HEK293 (cell line): Measurements from ENCODE around the gene SLC39A5.

Source experiments
- CTCF ChIP-seq: fragments of 450-650 bp; formaldehyde crosslinking; IDR thresholded peaks from 2 replicates; pipeline ENCODE4 v1.5.1; 2016; ENCODE audit warnings: missing biosample characterization, missing genetic modification characterization
- FEZF1 ChIP-seq: fragments of 450-650 bp; formaldehyde crosslinking; IDR thresholded peaks from 2 replicates; pipeline ENCODE4 v1.5.1; 2016; ENCODE audit warnings: missing biosample characterization, missing genetic modification characterization
- GLIS2 ChIP-seq: fragments of 450-650 bp; formaldehyde crosslinking; IDR thresholded peaks from 2 replicates; pipeline ENCODE4 v1.5.1; 2016; ENCODE audit warnings: missing biosample characterization, missing genetic modification characterization
- MEIS1 ChIP-seq: sonication (generic); formaldehyde crosslinking; IDR thresholded peaks from 2 replicates; pipeline ENCODE4 v1.8.1; 2022; ENCODE audit warnings: missing genetic modification reagents, mild to moderate bottlenecking, borderline replicate concordance
- ZNF335 ChIP-seq: fragments of 450-650 bp; formaldehyde crosslinking; conservative IDR thresholded peaks from 2 replicates; pipeline ENCODE4 v1.5.1; 2016; ENCODE audit warnings: missing biosample characterization, missing genetic modification characterization
- ZNF394 ChIP-seq: fragments of 450-650 bp; formaldehyde crosslinking; IDR thresholded peaks from 2 replicates; pipeline ENCODE4 v1.5.1; 2016; ENCODE audit warnings: missing biosample characterization, missing genetic modification characterization, mild to moderate bottlenecking, moderate library complexity, borderline replicate concordance
- ZNF600 ChIP-seq: fragments of 450-650 bp; formaldehyde crosslinking; IDR thresholded peaks from 2 replicates; pipeline ENCODE4 v1.5.1; 2016; ENCODE audit warnings: missing biosample characterization, missing genetic modification characterization
- ZNF624 ChIP-seq: fragments of 450-650 bp; formaldehyde crosslinking; IDR thresholded peaks from 2 replicates; pipeline ENCODE4 v1.5.1; 2017; ENCODE audit warnings: missing biosample characterization, missing genetic modification characterization
- TF ChIP-seq, protein P1 (sequence below): fragments of 450-650 bp; formaldehyde crosslinking; IDR thresholded peaks from 2 replicates; pipeline ENCODE4 v1.5.1; 2016; ENCODE audit warnings: missing biosample characterization, missing genetic modification characterization, borderline replicate concordance
- TF ChIP-seq, protein P2 (sequence below): fragments of 450-650 bp; formaldehyde crosslinking; IDR thresholded peaks from 2 replicates; pipeline ENCODE4 v1.5.1; 2016; ENCODE audit warnings: missing biosample characterization, missing genetic modification characterization
- TF ChIP-seq, protein P3 (sequence below): fragments of 450-650 bp; formaldehyde crosslinking; IDR thresholded peaks from 2 replicates; pipeline ENCODE4 v1.5.1; 2016; ENCODE audit warnings: missing biosample characterization, missing genetic modification characterization

DNA sequence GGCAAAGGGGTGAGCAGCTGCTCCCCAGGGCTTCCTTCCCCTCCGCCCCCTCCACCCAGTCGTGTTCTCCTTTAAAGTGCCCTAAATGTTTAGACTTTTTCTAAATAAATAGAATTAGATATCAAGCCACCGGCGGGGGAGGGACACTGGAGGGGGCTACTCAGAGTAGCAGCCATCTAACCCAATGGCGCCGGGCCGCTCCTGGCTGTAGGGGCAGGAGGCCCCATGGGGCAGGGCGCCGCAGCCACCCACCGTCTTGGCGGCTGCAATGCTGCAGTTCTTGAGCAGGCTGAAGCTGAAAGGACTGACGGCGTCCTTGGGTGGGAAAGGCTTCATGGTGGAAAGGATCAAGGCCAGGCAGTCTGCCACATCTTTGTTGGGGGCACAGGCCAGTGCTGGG lies 13.1 kb downstream of the SLC39A5 start:
- TF ChIP-seq ZNF394 (tag by site-specific recombination), result no peak
- no peak for TF ChIP-seq FEZF1 (tag by site-specific recombination)
- TF ChIP-seq CTCF (tag by site-specific recombination), result no peak
- TF ChIP-seq ZNF335 (tag by site-specific recombination), result no peak
- no peak for TF ChIP-seq ZNF624 (tag by site-specific recombination)
- TF ChIP-seq, protein P1, sequence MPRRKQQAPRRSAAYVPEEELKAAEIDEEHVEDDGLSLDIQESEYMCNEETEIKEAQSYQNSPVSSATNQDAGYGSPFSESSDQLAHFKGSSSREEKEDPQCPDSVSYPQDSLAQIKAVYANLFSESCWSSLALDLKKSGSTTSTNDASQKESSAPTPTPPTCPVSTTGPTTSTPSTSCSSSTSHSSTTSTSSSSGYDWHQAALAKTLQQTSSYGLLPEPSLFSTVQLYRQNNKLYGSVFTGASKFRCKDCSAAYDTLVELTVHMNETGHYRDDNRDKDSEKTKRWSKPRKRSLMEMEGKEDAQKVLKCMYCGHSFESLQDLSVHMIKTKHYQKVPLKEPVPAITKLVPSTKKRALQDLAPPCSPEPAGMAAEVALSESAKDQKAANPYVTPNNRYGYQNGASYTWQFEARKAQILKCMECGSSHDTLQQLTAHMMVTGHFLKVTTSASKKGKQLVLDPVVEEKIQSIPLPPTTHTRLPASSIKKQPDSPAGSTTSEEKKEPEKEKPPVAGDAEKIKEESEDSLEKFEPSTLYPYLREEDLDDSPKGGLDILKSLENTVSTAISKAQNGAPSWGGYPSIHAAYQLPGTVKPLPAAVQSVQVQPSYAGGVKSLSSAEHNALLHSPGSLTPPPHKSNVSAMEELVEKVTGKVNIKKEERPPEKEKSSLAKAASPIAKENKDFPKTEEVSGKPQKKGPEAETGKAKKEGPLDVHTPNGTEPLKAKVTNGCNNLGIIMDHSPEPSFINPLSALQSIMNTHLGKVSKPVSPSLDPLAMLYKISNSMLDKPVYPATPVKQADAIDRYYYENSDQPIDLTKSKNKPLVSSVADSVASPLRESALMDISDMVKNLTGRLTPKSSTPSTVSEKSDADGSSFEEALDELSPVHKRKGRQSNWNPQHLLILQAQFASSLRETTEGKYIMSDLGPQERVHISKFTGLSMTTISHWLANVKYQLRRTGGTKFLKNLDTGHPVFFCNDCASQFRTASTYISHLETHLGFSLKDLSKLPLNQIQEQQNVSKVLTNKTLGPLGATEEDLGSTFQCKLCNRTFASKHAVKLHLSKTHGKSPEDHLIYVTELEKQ, result no peak
- TF ChIP-seq, protein P2, sequence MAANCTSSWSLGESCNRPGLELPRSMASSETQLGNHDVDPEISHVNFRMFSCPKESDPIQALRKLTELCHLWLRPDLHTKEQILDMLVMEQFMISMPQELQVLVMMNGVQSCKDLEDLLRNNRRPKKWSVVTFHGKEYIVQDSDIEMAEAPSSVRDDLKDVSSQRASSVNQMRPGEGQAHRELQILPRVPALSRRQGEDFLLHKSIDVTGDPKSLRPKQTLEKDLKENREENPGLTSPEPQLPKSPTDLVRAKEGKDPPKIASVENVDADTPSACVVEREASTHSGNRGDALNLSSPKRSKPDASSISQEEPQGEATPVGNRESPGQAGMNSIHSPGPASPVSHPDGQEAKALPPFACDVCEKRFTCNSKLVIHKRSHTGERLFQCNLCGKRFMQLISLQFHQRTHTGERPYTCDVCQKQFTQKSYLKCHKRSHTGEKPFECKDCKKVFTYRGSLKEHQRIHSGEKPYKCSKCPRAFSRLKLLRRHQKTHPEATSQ (tag by site-specific recombination), result no peak
- no peak for TF ChIP-seq MEIS1
- TF ChIP-seq, protein P3, sequence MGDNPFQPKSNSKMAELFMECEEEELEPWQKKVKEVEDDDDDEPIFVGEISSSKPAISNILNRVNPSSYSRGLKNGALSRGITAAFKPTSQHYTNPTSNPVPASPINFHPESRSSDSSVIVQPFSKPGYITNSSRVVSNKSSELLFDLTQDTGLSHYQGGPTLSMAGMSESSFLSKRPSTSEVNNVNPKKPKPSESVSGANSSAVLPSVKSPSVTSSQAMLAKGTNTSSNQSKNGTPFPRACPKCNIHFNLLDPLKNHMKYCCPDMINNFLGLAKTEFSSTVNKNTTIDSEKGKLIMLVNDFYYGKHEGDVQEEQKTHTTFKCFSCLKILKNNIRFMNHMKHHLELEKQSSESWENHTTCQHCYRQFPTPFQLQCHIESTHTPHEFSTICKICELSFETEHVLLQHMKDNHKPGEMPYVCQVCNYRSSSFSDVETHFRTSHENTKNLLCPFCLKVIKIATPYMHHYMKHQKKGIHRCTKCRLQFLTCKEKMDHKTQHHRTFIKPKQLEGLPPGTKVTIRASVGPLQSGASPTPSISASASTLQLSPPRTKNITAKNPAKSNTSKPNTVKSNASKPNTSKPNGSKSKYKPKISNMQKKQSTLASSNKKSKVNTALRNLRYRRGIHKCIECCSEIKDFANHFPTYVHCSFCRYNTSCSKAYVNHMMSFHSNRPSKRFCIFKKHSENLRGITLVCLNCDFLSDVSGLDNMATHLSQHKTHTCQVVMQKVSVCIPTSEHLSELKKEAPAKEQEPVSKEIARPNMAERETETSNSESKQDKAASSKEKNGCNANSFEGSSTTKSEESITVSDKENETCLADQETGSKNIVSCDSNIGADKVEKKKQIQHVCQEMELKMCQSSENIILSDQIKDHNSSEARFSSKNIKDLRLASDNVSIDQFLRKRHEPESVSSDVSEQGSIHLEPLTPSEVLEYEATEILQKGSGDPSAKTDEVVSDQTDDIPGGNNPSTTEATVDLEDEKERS (tag by site-specific recombination), result no peak
- TF ChIP-seq ZNF600, result no peak
- TF ChIP-seq GLIS2 (tag by site-specific recombination), result no peak
